Karpas-422 (cell line): Measurements from ENCODE around the gene PRKCE. TPM values are rescaled to one million over a fixed set of nuclear protein-coding genes. Genes with fewer than 3 reads are reported as not detected.

ENCODE experiments used
- DNase-seq: peaks from one replicate; pipeline ENCODE4 v3.0.0-alpha.2; 2015
- H2AFZ ChIP-seq: fragments of 200-600 bp; sonication (generic); 2 replicates; pipeline ENCODE4 v1.6.1; 2014; ENCODE audit warnings: antibody characterized with exemption, low read length, mixed read lengths
- H3K27ac ChIP-seq: fragments of 200-600 bp; sonication (generic); 2 replicates; pipeline ENCODE4 v1.5.1; 2014; ENCODE audit warnings: mild to moderate bottlenecking, low read length, moderate library complexity
- H3K27me3 ChIP-seq: fragments of 200-600 bp; sonication (generic); 2 replicates; pipeline ENCODE4 v1.6.1; 2014; ENCODE audit warnings: low read length, mixed read lengths
- H3K36me3 ChIP-seq: fragments of 200-600 bp; sonication (generic); 2 replicates; pipeline ENCODE4 v1.6.1; 2014; ENCODE audit warnings: low read length, mixed read lengths; ENCODE audit not compliant: insufficient read depth
- H3K4me1 ChIP-seq: fragments of 200-600 bp; sonication (generic); 2 replicates; pipeline ENCODE4 v1.6.1; 2014; ENCODE audit warnings: mild to moderate bottlenecking, low read length, mixed read lengths
- H3K4me2 ChIP-seq: fragments of 200-600 bp; sonication (generic); 2 replicates; pipeline ENCODE4 v1.6.1; 2014; ENCODE audit warnings: low read length, low read depth, mild to moderate bottlenecking; ENCODE audit not compliant: poor library complexity, severe bottlenecking
- H3K4me3 ChIP-seq: fragments of 200-600 bp; sonication (generic); 2 replicates; pipeline ENCODE4 v1.5.1; 2014; ENCODE audit warnings: mild to moderate bottlenecking, antibody characterized with exemption, low read length, mixed read lengths
- H3K79me2 ChIP-seq: fragments of 200-600 bp; sonication (generic); 2 replicates; pipeline ENCODE4 v1.6.1; 2014; ENCODE audit warnings: mild to moderate bottlenecking, low read length, mixed read lengths
- H3K9ac ChIP-seq: fragments of 200-600 bp; sonication (generic); 2 replicates; pipeline ENCODE4 v1.6.0; 2014; ENCODE audit warnings: low read length
- H3K9me2 ChIP-seq: fragments of 200-600 bp; sonication (generic), shearing (Covaris generic); replicated peaks from 2 replicates; pipeline ENCODE4 v1.6.0; 2014; ENCODE audit warnings: mild to moderate bottlenecking, low read length, moderate library complexity; ENCODE audit not compliant: insufficient read depth
- H3K9me3 ChIP-seq: fragments of 300-700, 200-600 bp; sonication (generic); 2 replicates; pipeline ENCODE4 v1.6.1; 2014; ENCODE audit warnings: low read length, mixed read lengths
- H4K20me1 ChIP-seq: fragments of 200-600 bp; sonication (generic); 2 replicates; pipeline ENCODE4 v1.6.1; 2014; ENCODE audit warnings: mild to moderate bottlenecking, antibody characterized with exemption, low read length, low read depth; ENCODE audit not compliant: insufficient read depth
- total RNA-seq: library from RNA; depleted of rRNA; stranded (reverse); fragments of >200 nt; shearing (Covaris generic); gene quantifications from 2 replicates; pipeline ENCODE4 v1.2.3, GENCODE V29; 2014; ENCODE audit warnings: low replicate concordance

Gene PRKCE
- total RNA-seq, 1 experiment from 2014 or later = 61.8 TPM

DNA sequence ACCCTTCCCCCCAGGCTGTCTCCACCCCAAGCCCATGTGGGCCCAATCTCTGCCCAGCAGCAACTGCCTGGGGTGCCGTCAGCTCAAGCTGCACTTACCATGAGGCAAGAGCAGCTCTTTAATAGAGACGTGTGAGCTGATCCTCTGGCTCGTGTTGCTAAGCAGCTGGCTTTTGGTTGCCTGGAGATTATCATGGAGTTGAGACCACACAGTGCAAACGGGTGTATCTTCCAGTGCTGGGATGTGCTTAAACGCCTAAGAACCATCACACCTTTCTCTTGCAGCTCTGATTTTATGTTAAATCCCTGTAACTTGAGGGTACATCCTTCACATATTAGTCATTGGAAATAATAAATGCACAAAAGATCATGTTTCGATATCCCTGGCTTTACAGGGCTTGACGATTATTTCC, 271.1 kb downstream of the PRKCE start:
- H3K9me2 ChIP-seq = no peaks in the 10 kb centered on the region
- H3K27ac ChIP-seq = no peak overlapping the region
- no peaks in the 10 kb centered on the region for H4K20me1 ChIP-seq
- no peaks in the 10 kb centered on the region for H3K36me3 ChIP-seq
- H3K4me1 ChIP-seq = peaks cover 13% of the 10 kb centered on the region
- no peaks in the 10 kb centered on the region for H3K27me3 ChIP-seq
- no peak overlapping the region for H3K4me3 ChIP-seq
- H3K9ac ChIP-seq = no peak overlapping the region
- DNase-seq = no peak
- peaks cover 96% of the 10 kb centered on the region for H3K79me2 ChIP-seq
- no peak overlapping the region for H2AFZ ChIP-seq
- no peak overlapping the region for H3K4me2 ChIP-seq
- H3K9me3 ChIP-seq = no peaks in the 10 kb centered on the region

DNA sequence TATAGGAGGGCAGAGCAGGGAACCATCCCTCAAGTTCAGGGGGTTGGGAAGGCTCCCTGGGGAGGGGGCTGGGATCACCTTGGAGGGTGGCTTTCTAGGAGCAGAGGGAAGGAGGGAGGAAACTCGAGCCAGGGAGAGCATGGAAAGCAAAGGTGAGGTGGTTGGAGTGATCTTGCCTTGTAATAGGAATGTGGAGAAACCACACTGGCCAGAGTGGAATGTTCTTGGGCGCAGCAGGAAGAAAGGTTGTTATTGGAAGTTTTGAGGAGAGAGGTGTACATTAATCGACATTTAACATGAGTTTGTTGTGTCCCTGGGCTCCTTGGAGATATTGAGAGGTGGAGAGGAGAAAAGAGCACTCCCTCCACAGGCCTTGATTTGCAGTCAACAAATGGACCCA, 272.2 kb downstream of the PRKCE start:
- H3K4me2 ChIP-seq = no peak overlapping the region
- H2AFZ ChIP-seq = no peak overlapping the region

DNA sequence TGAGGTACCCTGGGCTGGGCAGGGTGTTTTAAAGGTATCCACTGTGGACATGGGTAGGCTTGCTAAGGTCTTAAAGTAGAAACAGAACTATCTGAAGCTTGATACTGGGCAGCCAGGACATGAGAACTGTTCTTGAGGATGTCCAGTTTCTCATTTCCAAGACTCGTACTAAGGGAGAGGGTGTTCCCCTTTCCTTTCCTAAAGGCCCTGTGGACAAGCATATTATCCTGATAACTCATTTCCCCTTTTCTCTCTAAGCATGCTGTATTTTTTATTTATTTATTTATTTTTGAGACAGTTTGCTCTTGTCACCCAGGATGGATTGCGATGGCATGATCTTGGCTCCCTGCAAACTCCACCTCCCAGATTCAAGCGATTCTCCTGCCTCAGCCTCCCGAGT, 273.6 kb downstream of the PRKCE start:
- Histone ChIP-seq H3K36me3 (no peaks in the 10 kb centered on the region), H3K4me1 (peaks cover 21% of the 10 kb centered on the region), H4K20me1 (no peaks in the 10 kb centered on the region), H3K9ac (no peak overlapping the region), H3K9me3 (no peaks in the 10 kb centered on the region), H3K27ac (no peak overlapping the region), H3K9me2 (no peaks in the 10 kb centered on the region), H3K79me2 (peaks cover 99% of the 10 kb centered on the region), H3K27me3 (no peaks in the 10 kb centered on the region), H2AFZ (no peak overlapping the region), H3K4me2 (no peak overlapping the region), H3K4me3 (no peak overlapping the region)
- DNase-seq = no peak

More for the DNA sequence above, 272.2 kb downstream of the PRKCE start:
- H3K9me2 ChIP-seq = no peaks in the 10 kb centered on the region
- H3K9me3 ChIP-seq = no peaks in the 10 kb centered on the region
- peaks cover 13% of the 10 kb centered on the region for H3K4me1 ChIP-seq
- H3K79me2 ChIP-seq = peaks cover 99% of the 10 kb centered on the region
- no peaks in the 10 kb centered on the region for H3K27me3 ChIP-seq
- H3K27ac ChIP-seq = no peak overlapping the region
- no peak overlapping the region for H3K9ac ChIP-seq
- H4K20me1 ChIP-seq = no peaks in the 10 kb centered on the region
- H3K36me3 ChIP-seq = no peaks in the 10 kb centered on the region
- DNase-seq = no peak
- no peak overlapping the region for H3K4me3 ChIP-seq

DNA sequence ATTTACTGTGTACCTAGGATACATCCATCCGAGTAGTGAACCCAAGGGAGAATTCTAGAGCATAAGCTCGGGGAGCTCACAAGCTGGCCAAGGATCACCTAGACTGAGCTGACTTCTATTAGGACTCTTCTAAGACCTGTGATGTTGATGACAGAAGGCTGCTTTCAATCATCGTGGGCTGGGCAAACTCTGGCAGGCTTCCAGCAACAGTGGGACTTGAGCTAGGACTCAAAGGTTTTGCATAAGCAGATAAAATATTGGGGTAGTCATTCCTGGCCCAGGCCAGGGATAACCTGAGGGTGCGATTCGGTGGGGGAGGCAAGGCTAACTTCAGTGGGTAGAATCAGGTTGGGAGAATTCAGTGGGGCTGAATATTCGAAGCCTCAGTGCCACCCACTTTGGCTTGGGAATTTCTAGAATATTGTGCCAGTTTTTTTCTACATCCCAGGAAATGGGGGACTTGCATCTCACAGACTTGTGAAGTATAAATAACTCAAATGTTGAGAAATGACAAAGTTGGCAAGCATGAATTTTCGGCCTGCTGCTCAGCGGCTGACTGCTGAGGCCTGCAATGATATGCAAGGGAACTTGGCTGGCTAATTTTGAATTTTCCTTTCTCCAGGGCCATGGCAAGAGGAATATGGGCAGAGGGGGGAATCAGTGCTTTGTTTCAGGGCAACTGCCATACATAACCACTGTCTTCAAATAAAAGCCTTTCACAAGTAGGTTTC, 274.3 kb downstream of the PRKCE start:
- Histone ChIP-seq H4K20me1 (no peaks in the 10 kb centered on the region), H3K4me3 (no peak overlapping the region), H3K27me3 (no peaks in the 10 kb centered on the region), H3K79me2 (peaks cover 99% of the 10 kb centered on the region), H3K27ac (no peak overlapping the region), H3K4me2 (no peak overlapping the region), H3K36me3 (no peaks in the 10 kb centered on the region), H3K9me3 (no peaks in the 10 kb centered on the region), H3K9me2 (no peaks in the 10 kb centered on the region), H3K9ac (no peak overlapping the region), H3K4me1 (peaks cover 26% of the 10 kb centered on the region), H2AFZ (no peak overlapping the region)
- DNase-seq = no peak

GRCh38 chr2:45928946-45929345, 277.5 kb downstream of the PRKCE start:
- no peak overlapping the region for H3K4me3 ChIP-seq
- H3K79me2 ChIP-seq = peaks cover 99% of the 10 kb centered on the region
- H3K36me3 ChIP-seq = no peaks in the 10 kb centered on the region
- no peak for DNase-seq
- peaks cover 43% of the 10 kb centered on the region for H3K4me1 ChIP-seq
- no peak overlapping the region for H3K27ac ChIP-seq
- no peak overlapping the region for H3K4me2 ChIP-seq
- H4K20me1 ChIP-seq = no peaks in the 10 kb centered on the region
- H3K9me3 ChIP-seq = no peaks in the 10 kb centered on the region
- H2AFZ ChIP-seq = no peak overlapping the region
- H3K27me3 ChIP-seq = no peaks in the 10 kb centered on the region
- no peaks in the 10 kb centered on the region for H3K9me2 ChIP-seq
- H3K9ac ChIP-seq = no peak overlapping the region

GRCh38 chr2:45929674-45930395, 278.4 kb downstream of the PRKCE start:
- no peaks in the 10 kb centered on the region for H3K9me2 ChIP-seq
- no peaks in the 10 kb centered on the region for H3K36me3 ChIP-seq
- H3K27ac ChIP-seq = peak overlapping the region; percentile 35
- H3K4me3 ChIP-seq = no peak overlapping the region
- peaks cover 99% of the 10 kb centered on the region for H3K79me2 ChIP-seq
- H3K9ac ChIP-seq = no peak overlapping the region
- no peaks in the 10 kb centered on the region for H4K20me1 ChIP-seq
- no peaks in the 10 kb centered on the region for H3K9me3 ChIP-seq
- H2AFZ ChIP-seq = no peak overlapping the region
- H3K4me1 ChIP-seq = peaks cover 43% of the 10 kb centered on the region
- H3K4me2 ChIP-seq = no peak overlapping the region
- no peak for DNase-seq
- no peaks in the 10 kb centered on the region for H3K27me3 ChIP-seq

DNA sequence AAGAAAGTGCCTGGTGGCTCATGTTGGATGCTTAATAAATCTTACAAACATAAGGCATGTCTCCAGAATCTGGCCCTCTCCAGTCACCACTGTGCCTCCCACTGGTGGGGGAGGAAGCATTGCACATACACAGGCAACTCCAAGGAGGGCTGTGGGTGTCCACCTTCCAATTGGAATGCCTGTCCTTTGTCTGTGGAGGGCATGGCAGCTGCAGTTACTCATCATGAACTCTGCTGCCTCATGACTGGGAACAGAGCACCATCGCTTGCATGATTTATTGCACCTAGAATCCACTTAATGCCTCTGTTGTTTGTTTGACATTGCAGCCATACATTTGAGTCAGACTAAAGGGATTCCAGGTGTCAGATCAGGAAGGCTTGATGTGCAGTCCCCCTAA, 278.9 kb downstream of the PRKCE start:
- Histone ChIP-seq H3K79me2 (peaks cover 100% of the 10 kb centered on the region), H3K27ac (peak overlapping the region; percentile 35), H3K36me3 (no peaks in the 10 kb centered on the region), H3K4me3 (no peak overlapping the region), H2AFZ (no peak overlapping the region), H3K9me2 (no peaks in the 10 kb centered on the region), H3K9ac (no peak overlapping the region), H4K20me1 (no peaks in the 10 kb centered on the region), H3K27me3 (no peaks in the 10 kb centered on the region), H3K9me3 (no peaks in the 10 kb centered on the region), H3K4me1 (peaks cover 48% of the 10 kb centered on the region), H3K4me2 (no peak overlapping the region)
- DNase-seq = no peak

GRCh38 chr2:45932278-45932975, 281.0 kb downstream of the PRKCE start:
- H2AFZ ChIP-seq = no peak overlapping the region
- H3K4me3 ChIP-seq = no peak overlapping the region
- peaks cover 100% of the 10 kb centered on the region for H3K79me2 ChIP-seq
- 0 out of 2 replicates have a peak overlapping the region, but pooled peaks have one; percentile 4 for H3K27ac ChIP-seq
- peaks cover 61% of the 10 kb centered on the region for H3K4me1 ChIP-seq
- no peaks in the 10 kb centered on the region for H3K27me3 ChIP-seq
- no peak overlapping the region for H3K4me2 ChIP-seq
- no peaks in the 10 kb centered on the region for H3K9me3 ChIP-seq
- peaks cover 4% of the 10 kb centered on the region; the same call in 1 of the 2 replicates for H3K36me3 ChIP-seq
- no peaks in the 10 kb centered on the region for H3K9me2 ChIP-seq
- H4K20me1 ChIP-seq = no peaks in the 10 kb centered on the region
- no peak overlapping the region for H3K9ac ChIP-seq
- no peak for DNase-seq
